Skeletal muscle satellite cell (primary cell): ENCODE measurements around the gene MLIP.

ENCODE experiments used
- H3K27me3 ChIP-seq: 2 replicates; pipeline ENCODE4 v1.7.0; 2013; ENCODE audit warnings: low read length; ENCODE audit not compliant: control insufficient read depth, insufficient read depth
- H3K36me3 ChIP-seq: 2 replicates; pipeline ENCODE4 v1.7.0; 2013; ENCODE audit warnings: mild to moderate bottlenecking, control low read depth, low read length; ENCODE audit not compliant: insufficient read depth
- H3K4me1 ChIP-seq: 2 replicates; pipeline ENCODE4 v1.7.0; 2013; ENCODE audit warnings: low read length; ENCODE audit not compliant: control insufficient read depth, insufficient read depth
- H3K4me2 ChIP-seq: 2 replicates; pipeline ENCODE4 v1.7.0; 2013; ENCODE audit warnings: mild to moderate bottlenecking, low read length
- H3K4me3 ChIP-seq: 2 replicates; pipeline ENCODE4 v1.7.0; 2013; ENCODE audit warnings: low read length
- H3K9ac ChIP-seq: 2 replicates; pipeline ENCODE4 v1.7.0; 2013; ENCODE audit warnings: mild to moderate bottlenecking, low read depth, low read length, moderate library complexity
- H3K9me3 ChIP-seq: replicated peaks from 2 replicates; pipeline ENCODE4 v1.7.0; 2013; ENCODE audit warnings: mild to moderate bottlenecking, control low read depth, low read length

Gene MLIP

GRCh38 chr6:54310377-54311152, 199.3 kb downstream of the MLIP start:
- H3K9me3 ChIP-seq = no peaks in the 10 kb centered on the region
- H3K9ac ChIP-seq = no peak overlapping the region
- no peak overlapping the region for H3K4me3 ChIP-seq
- H3K4me2 ChIP-seq = no peak overlapping the region
- no peaks in the 10 kb centered on the region for H3K36me3 ChIP-seq
- H3K27me3 ChIP-seq = no peaks in the 10 kb centered on the region
- H3K4me1 ChIP-seq = no peaks in the 10 kb centered on the region

GRCh38 chr6:54315656-54316055, 204.4 kb downstream of the MLIP start:
- Histone ChIP-seq H3K4me2 (no peak overlapping the region), H3K9ac (no peak overlapping the region), H3K4me1 (no peaks in the 10 kb centered on the region), H3K27me3 (no peaks in the 10 kb centered on the region), H3K4me3 (no peak overlapping the region), H3K36me3 (no peaks in the 10 kb centered on the region), H3K9me3 (no peaks in the 10 kb centered on the region)
